GM21423 (cell line): ENCODE results near the gene TNFRSF21.
A peak's percentile ranks its signal among the peaks of the same experiment; 100 is the strongest.

Source experiments
- ATAC-seq: cut with Tn5 transposase; IDR thresholded peaks from one replicate; pipeline ENCODE4 v1.9.1; 2021; ENCODE audit warnings: mild to moderate bottlenecking, moderate library complexity; ENCODE audit not compliant: unreplicated experiment

Gene TNFRSF21

DNA sequence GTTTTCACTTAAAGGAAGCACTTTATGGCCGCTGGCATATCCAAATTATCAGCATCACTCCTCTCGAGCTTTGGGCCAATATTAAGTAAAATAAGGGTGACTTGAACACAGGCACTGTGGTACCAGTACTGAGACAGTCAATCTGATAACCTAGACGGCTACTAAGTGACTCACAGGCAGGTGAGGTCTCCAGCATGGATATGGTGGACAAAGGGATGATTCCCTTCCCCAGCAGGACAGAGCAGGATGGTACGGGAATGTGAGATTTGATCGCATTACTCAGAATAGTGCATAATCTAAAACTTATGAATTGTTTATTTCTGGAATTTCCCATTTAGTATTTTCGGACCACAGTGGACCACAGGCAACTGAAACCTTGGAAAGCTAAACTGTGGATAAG is 55.7 kb downstream of the TNFRSF21 start:
- ATAC-seq, result no peak

DNA sequence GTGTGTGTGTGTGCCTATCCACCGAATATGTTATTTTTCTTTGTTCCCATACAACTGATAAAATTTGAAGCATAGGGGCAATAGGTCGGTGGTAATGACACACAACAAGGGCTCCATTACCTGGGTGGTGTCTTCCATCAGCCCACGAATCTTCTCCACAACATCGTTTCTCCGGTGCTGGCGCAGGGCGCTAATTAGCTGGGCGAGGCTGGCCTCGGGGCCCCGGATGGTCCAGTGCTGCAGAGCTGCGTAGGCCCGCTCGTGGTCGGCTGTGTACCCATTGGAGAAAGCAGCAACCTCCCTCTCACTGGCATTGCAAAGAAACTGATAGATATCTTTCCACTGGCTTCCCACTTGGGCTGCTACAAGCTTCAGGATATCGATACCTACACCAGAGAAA is 56.6 kb downstream of the TNFRSF21 start:
- ATAC-seq, result no peak

DNA sequence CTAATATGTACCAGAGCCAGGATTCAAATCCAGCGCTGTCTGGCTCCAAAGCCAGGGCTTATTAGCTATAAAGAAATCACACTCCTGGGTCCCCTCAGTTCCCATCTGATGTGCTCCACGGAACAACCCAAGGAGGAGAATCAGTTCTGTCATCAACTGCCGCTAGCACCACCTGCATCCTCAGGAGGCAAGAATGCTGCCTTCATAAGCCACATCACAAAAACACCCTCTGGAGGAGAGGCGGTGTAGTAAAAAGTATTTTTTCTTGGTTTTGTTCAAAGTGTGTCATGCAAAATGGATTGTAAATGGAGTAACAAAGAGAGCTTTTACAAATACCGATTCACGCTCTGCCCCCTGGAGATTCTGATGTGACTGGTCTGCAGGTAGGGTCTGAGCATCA is 57.1 kb downstream of the TNFRSF21 start:
- no peak for ATAC-seq

DNA sequence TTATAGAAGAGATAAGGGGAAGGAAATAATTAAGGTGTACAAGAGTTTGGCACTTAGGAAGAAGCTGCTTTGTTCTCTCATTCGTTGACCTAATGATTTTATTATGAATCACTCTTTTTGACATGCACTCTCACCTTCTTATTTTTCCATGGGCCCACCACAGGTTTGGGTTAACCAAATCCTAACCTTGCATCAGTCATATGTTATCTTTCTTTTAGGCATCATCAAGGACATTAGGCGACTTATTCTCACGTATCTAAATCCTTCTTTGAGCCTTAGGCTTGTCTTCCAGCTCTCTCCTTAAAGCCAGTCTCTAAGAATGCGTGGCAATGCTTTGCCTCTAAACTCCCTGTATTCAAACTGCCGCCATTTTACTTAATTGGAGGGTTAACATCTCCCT is 58.3 kb downstream of the TNFRSF21 start:
- no peak for ATAC-seq

DNA sequence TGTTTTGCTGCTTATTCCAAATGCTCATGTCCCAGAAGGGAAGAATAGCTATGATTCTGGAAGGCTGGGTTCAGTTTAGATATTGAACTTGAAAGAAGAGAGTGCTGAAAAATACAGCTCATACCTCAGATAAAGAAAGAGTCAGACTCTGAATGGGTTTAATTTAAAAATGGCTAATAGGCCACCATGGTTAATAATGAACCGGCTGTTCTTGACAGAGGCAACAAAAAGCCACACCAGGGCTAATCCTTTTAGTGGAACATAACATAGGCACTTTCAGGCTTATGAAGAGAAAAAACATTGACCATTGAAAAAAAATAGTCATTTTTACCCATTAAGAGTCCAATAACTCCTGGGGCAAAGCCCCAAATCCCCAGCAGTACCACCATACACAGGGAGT is 59.4 kb downstream of the TNFRSF21 start:
- no peak for ATAC-seq

DNA sequence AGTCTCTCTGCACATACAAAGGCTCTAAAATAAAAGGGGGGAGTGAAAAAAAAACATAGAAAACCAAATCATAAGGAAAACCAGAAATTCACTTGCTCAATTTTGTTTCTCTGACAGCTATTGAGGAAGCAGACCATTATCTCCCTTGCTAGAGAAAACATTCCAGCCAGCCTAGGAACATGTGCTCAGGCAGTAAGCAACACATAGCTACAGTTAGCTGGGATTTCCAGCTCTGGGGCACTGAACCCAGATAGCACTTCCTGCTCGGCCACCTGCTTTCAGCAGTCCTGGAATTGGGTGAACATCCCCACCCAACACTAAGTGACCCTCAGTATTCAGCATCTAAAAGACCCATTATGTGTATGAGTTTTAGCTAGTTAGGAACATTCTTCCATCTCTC is 61.3 kb downstream of the TNFRSF21 start:
- ATAC-seq, result no peak

DNA sequence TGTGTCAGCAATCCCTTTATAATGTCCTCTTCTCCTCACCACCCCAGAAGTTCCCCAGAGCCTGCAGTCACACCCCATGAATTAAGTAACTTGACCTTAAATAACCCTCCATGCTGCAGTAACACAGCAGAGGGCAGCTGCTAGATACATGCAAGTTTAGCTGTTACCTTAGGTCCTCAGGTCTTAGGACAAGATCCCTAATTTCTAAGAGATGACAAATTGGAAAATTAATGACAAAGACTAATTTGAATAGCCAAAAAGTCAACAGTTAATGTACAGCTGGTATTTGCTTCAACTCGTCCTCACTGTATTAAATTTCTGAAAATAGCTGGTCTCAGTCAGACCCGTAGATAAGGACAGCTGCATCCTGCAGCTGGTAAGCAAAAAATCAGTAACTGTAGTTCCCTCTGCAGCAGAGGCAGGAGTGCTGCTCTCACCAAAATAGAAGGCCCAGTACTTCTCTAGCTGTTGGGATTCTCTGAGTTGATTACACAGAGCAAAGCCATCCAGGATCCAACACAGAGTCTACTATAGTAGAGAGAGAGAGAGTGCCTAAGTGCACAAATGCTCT is 62.4 kb downstream of the TNFRSF21 start:
- peak; percentile 46 for ATAC-seq

DNA sequence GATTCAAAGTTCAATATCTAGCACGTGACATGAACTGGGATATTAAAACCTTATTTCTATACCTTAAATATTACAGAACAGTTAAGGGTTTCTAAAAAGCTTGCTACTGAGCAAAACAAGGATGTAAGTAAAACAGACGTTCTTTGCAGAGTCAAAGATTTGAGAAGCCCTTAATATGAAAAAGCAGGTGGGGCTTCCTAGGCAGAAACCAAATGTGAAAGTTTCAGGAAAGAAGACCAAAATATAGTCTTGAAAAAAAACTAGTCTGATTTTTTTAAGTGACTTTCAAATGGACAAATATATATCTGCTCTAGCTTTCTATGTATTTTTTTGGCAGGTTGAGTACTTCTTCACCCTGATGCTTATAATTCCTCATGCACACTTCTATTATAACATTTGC is 63.2 kb downstream of the TNFRSF21 start:
- ATAC-seq, result no peak

DNA sequence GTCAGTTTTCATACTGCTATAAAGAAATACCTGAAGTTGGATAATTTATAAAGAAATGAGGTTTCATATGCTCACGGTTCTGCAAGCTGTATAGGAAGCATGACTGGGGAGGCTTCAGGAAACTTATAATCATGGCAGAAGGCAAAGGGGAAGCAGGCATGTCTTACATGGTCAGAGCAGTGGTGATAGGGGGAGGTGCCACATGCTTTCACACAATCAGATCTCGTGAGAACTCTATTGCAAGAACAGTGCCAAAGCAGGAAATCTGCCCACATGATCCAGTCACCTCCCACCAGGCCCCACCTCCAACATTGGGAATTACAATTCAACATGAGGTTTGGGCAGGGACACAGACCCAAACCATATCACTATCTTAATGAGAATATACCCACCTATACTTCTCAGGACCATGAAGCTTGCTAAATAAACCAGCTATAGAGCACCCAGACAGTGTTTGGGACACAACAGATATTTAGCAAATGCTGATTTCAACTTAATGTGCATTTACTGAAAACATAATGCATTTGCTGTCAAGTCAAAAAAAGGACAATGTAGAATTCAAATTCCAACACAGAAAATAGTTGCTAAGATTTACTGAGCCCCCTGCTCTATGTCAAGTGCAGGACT is 63.8 kb downstream of the TNFRSF21 start:
- no peak for ATAC-seq

DNA sequence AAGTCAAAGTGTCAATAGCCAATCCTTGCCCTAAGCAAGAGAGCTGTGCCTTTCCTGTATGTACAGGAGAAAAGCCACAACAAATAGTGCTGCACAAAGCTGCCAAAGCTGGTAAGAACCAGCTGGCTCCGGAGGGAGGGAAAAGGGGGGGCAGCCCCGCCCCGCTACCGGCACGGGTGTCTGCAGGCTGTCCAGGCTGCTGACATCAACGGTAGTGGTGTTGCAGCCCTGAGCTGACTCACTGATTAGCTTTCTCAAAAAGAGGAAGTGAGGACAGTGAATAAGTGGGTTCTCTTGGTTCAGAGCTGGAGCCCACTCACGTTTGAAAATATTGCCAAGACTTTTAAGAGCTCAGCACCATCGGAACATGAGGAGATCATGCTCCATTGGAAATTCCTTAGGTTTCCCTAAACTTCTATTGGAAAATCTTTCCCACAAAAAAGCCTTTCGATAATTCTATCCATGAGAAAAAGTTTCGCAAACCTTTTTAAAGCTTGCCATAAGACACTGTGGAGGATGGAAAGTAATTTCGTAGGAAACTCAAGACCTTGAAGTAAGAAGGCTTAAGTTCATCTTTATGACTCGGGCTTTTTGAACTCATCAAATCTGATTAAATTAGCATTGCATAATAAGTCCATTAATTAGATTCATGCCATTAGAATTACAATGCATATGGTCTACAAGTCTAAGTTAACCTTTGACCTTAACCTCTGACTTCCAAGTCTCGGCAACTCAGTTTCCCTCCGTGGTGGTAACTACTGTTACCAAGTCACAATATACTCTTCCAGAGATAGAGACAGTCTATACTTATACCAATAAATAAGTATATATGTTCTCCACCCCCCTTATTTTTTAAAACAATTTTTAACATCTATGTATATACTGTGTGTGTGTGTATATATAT is 67.0 kb downstream of the TNFRSF21 start:
- peak; percentile 94 for ATAC-seq

DNA sequence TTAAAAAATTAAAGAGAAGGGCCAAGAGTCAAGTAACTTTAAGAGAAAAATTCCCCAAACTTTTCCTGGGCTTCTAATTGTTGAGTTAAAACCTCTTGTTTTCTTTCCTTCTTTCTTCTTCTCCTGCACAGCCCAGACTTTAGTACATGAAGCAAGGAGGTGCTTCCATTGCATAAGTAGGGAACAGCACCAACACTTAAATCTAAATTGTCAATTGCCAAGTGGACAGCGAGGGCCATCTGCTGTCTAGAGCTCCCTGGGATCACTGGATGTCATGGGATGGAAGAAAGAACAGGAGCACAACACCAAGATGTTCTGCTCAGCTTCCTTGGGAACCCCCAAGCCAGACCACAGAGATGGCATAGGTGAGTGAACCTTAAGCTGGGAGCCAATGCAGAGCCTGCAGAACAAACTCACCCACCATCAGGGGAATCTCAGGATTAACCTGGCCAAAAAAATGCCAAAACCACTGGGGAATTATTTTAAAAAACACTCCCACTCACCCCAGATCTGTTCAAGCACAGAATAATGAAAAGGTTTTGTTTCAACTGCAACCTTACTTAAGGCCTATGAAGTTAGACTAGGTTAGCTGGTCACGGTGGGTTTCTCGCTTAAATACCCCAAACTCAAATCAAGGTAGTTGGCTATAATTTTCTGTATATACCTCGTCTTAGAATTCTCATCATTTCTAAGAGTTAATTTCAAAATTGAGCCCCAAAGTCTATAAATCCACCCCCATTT is 67.8 kb downstream of the TNFRSF21 start:
- no peak for ATAC-seq

DNA sequence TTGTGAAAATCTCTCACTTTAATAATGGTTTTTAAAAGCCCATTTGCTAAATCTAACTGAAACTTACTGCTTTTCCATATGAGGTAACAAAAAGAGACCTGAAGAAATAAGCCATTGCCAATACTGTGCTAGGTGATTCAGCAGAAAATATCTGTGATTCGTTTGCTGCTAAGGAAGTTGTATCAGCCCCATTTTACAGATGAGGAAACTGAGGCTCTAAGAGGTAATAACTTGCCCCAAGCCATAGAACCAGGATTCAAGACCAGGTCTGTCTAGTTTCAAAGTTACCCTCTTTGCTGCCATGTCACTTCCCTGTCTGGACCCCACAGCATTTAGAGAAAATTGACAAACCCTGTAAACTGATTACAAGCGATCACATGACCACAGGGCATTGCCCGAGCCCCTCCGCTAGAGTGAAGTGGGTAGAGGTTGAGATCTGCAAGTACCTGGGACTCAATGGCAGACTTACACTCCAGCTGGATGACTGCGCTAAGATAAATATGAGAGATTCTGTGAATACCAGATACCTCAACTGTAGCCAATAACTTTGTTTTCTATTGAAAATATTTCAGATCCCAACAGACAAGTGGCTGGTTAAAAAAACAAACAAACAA is 69.3 kb downstream of the TNFRSF21 start:
- no peak for ATAC-seq

DNA sequence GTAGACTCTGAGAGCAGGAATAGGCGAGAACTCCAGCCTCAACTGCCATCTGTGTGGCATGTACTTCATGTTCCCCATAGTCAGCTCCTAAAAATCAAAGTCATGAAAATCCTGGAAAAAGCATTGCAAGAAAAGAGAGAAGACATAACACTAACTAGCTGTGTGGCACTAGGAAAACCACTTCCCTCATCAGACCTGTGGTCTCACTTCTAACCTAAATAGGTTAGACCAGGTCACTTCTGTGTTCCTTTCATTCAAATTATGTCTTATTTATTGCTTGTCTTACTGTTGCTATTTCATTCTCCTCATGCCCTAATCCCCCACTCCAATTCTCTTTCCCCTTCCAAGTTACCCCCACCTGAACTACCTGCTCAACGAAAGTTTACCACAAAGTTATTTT is 70.2 kb downstream of the TNFRSF21 start:
- no peak for ATAC-seq

DNA sequence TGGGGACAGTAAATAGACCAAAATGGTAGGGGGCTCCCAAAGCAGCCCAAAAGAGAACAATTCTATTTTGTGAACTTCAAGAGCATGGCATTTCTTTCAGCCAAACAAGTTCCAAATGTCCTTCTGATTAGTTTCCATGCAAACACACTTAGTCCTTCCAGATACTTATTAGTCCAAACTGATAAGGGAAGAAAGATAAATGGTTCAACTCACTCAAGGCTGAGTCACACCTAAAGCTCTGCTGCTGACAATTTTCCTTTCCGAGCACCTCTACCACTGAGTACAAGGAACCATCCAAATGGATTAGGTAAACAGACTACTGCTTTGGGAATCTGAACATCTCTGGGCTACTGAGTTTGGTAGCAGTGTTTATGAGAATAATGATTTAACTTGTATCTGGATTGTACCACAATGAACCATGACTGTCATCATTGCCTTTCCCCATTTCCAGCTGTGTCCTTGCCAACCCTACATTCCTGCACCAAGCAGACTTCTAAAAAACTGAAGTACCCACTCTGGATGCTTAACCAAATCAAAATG is 71.2 kb downstream of the TNFRSF21 start:
- no peak for ATAC-seq

DNA sequence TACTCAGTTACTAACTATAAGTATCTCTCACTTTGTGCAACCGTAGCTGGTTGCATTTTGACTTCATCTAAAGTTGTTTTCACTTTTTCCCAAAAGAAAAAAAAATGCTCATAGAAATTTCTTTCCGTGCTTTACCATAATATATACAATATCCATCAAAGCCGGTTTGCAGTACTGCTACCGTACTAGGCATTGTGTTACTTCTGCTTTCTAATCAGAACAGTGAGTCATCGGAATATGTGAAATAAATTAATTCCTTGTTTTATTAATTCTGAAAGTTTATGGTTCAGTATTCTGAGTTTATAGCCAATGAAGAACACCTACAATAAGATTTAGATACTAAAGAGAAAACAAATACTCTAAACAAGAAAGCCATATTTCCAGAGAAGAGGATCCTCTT is 72.5 kb downstream of the TNFRSF21 start:
- ATAC-seq, result no peak

DNA sequence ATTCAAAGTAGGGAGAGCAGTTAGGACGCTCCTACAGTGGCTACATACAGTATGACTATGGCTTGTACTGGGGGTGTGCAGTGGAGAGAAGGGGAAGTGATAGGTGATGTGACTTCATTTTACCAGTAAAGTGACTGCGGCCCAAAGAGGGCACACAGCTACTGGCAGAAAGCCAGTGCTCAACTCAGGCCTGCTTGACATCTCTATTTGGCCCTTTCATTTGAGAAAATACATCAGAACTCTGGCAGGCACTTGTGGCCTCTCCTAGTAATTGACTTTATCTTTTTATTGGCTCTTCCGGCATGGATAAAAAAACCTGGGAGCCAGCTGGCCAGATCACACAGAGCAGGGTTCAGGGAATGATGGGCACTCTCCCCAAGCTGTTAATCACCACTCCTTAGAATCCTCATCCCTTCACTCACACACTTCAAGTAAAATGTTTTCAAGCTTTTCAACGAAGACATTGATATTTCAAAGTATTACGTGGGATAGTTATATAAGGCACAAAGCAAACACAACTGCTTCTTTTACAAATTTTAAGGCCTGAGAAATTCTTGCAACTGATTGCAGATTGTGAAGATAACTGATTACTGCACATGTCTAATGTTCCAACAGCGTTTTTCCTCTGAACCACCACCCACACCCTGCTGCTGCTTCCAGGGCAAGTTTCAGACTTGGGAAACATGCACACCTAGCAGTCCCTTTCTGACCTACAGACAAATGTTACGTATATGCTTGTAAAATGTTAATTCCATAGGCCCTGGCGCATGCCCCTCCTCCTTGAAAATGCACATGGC is 73.5 kb downstream of the TNFRSF21 start:
- ATAC-seq, result peak; percentile 70

DNA sequence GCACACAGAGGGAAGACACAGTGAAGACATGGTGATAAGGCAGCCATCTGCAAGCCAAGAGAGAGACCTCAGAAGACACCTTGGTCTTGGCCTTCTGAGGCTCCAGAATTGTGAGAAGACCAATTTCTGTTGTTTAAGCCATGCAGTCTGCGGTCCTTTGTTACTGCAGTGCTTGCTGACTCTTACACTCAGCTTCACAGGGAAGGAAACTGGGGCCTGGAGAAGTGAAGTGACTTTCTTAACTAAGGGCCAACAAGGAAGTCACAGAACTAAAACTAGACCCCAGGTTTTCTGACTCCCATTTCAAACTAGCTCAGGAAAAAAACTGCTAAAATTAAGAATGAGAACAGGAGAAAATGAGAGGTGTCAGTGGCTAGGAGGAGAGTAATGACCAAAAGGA is 74.3 kb downstream of the TNFRSF21 start:
- no peak for ATAC-seq

DNA sequence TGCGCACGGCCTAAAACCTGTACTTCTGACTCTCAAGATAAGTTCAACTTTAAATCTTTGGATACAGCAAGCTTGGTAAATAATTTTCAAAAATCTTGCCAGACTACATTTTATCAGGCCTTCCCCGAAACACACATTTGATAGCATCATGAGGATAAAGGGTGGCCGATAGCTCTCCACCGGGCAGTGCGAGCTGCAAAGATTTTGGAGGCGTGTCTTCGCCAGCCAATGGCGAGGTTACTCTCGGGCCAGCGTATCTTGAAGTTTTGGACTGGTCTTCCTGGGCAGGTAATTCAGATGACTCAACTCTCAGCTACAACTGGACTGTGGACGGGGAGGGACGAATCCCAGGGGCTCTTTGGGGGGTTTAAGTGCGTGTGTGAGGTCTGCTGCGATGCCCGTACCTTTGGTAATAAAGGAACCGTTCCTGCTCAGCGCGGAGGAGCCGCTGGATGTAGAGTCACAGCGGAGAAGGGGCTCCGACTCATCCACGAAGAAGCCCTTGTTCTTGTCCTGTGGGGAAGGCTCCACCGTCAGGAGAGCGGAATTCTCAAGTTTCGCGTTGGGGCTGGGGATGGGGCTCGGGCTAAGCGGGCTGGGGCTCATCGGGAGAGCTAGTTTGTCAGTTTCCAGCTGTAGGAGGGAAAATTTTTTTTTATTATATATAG is 75.3 kb downstream of the TNFRSF21 start:
- no peak for ATAC-seq

DNA sequence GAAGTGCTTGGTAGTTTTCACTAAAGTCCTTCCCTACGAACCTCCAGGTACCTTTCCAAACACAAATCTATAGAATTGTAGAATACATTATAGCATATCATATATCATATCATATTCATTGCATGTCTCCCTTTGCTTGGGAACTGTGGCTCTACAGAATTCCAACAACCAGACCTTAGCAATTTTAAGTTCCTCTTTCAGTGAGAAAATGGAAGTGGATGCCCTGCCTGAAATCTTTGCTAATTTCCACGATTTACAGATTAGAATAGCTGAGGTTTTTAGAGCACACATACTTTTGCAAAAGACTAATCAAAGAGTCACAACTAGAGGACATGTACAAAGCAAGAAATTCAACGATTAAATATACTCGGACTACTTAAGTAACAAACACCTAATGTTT is 78.6 kb downstream of the TNFRSF21 start:
- no peak for ATAC-seq
